Measurements from ENCODE around the gene PPARD.

Gene PPARD

DNA sequence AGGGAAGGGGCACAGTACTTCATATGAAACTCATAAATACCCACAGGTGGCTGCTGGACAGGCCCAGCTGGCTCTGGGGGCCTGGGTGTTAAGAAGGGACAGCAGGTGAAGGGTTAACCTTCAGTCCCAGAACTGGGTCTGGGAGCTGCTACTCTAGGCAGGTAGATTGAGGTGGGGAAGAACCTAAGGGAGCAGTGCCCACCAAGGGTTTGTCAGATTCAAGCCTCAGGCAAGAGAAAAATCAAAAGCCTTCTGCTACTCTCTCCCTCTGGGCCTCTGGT, 131.4 kb downstream of the PPARD start:
- Histone ChIP-seq H3K36me3 (peaks cover 64% of the 10 kb centered on the region), H3K4me3 (ENCODE audit: low read depth, low read length) (no peak overlapping the region), H3K27me3 (no peaks in the 10 kb centered on the region), H3K9me3 (no peaks in the 10 kb centered on the region), H3K4me1 (peaks cover 11% of the 10 kb centered on the region)
- TF ChIP-seq, protein P1, sequence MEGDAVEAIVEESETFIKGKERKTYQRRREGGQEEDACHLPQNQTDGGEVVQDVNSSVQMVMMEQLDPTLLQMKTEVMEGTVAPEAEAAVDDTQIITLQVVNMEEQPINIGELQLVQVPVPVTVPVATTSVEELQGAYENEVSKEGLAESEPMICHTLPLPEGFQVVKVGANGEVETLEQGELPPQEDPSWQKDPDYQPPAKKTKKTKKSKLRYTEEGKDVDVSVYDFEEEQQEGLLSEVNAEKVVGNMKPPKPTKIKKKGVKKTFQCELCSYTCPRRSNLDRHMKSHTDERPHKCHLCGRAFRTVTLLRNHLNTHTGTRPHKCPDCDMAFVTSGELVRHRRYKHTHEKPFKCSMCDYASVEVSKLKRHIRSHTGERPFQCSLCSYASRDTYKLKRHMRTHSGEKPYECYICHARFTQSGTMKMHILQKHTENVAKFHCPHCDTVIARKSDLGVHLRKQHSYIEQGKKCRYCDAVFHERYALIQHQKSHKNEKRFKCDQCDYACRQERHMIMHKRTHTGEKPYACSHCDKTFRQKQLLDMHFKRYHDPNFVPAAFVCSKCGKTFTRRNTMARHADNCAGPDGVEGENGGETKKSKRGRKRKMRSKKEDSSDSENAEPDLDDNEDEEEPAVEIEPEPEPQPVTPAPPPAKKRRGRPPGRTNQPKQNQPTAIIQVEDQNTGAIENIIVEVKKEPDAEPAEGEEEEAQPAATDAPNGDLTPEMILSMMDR (IDR thresholded peaks at IDR 0.05; ENCODE audit: low read depth, low read length) = no peak
- no peak for DNase-seq

DNA sequence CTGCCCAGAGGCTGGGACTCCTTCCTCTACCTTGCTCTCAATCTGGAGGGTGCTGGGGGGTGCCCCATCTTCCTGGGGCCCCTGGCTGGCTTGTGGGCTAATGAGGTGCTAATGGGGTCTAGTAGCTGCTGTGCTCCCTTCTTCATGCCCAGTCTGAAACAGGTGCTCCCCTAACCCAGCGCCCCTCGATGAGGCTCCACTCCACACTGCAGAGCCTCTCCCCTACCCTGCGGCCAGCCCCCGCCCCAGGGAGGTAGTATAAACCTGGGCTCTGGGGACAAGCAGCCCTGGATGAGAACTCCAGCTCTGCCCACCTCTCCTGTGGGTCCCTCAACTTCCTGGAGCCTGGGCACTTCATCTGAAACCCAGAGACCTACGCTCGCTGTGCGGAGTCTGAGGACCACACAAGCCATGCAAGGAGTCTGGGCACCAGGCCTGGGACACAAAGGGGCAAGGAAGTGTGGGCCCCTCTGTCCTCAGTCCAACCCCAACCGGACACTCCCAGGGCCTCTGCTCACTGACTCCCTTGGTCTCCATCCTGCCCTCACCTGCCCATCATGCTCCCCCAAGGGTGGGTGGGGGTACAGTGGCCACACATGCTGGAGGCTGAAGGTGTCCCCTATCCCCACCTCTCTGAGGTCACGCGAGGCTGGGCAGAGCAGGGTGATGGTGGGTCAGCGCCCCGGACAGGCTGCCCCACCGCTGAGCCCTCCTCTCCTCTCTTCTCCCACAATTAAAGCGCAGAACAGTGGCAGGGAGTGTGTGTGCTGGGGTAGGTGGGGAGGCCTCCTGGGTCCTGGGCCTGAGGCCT, 132.0 kb downstream of the PPARD start:
- Histone ChIP-seq H3K4me1 (peaks cover 11% of the 10 kb centered on the region), H3K4me3 (ENCODE audit: low read depth, low read length) (no peak overlapping the region), H3K36me3 (peaks cover 58% of the 10 kb centered on the region), H3K9me3 (no peaks in the 10 kb centered on the region), H3K27me3 (no peaks in the 10 kb centered on the region)
- no peak for DNase-seq
- TF ChIP-seq, protein P1 (IDR thresholded peaks at IDR 0.05; ENCODE audit: low read depth, low read length) = no peak

DNA sequence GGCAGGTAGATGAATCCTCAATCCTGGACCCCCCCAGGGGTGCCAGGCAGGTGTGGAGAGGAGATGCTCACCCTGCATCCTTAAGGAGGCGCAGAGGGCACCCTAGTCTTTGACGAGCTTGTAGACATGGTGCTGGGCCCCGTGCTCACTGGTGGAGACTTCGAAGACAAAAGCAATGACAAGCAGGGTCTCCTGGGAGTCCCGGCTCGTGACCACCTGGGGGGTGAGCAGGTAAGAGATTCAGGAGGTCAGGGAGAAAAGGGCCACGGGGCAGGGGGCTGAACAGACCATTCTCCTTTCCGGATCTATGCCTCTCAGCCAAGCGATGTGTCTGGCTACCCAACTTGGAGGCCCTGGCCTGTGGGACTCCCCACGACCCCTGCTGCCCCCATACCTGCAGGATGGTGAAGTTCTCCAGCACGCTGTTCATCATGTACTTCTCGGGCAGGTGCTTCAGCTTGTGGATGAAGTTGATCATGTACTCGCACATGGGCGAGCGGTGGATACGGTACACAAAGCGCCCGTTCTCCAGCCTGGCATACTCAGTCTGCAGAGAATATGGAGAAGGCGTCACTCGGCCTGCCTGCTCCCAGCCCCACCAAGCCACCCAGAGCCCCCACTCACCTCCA, 132.7 kb downstream of the PPARD start:
- H3K9me3 ChIP-seq = no peaks in the 10 kb centered on the region
- H3K36me3 ChIP-seq = peaks cover 51% of the 10 kb centered on the region
- TF ChIP-seq, protein P1 (IDR thresholded peaks at IDR 0.05; ENCODE audit: low read depth, low read length) = no peak
- H3K4me3 ChIP-seq (ENCODE audit: low read depth, low read length) = no peak overlapping the region
- H3K4me1 ChIP-seq = peaks cover 11% of the 10 kb centered on the region
- H3K27me3 ChIP-seq = no peaks in the 10 kb centered on the region
- DNase-seq = no peak

DNA sequence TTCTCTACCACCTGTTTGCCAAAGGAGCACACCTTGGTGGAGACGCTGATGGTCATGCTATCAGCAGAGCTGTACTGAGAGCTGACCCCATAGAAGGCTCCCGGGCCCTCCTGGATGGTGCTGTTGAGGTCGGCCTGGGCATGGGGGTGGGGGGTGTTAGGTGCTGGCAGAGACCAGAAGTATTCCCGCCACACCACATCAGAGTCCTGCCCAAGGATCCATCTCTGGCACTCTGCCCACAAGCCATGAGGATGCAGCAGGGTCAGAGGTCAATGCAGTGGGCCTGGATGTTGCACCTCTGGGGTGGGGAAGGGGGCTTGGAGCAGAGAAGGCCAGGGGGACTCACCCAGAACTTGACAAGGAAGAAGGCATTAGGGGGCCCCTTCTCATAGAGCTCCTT, 133.2 kb downstream of the PPARD start:
- H3K4me3 ChIP-seq (ENCODE audit: low read depth, low read length) = no peak overlapping the region
- no peaks in the 10 kb centered on the region for H3K27me3 ChIP-seq
- no peaks in the 10 kb centered on the region for H3K9me3 ChIP-seq
- H3K4me1 ChIP-seq = peaks cover 8% of the 10 kb centered on the region
- peaks cover 46% of the 10 kb centered on the region for H3K36me3 ChIP-seq
- DNase-seq = no peak
- TF ChIP-seq, protein P1 (IDR thresholded peaks at IDR 0.05; ENCODE audit: low read depth, low read length) = no peak

DNA sequence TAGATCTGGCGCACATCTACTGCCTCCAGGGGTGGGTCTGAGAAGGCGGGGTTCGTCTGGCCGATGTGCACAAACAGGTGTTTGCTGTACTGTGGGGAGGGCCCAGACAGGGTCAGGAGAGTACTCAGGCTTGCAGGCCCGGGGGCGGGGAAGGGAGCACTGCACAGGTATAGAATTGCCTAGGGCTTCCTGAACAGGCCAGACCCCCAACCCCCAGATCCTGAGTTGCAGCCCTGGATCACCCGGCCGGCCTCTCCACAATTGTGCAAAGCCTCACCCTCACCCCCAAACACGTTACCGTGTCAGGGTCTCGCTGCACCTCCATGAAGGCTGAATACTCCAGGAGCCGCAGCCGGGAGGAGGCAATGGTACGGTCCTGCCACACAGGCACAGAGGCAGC, 133.6 kb downstream of the PPARD start:
- peaks cover 41% of the 10 kb centered on the region for H3K36me3 ChIP-seq
- TF ChIP-seq, protein P1 (IDR thresholded peaks at IDR 0.05; ENCODE audit: low read depth, low read length) = no peak
- no peak overlapping the region for H3K4me3 ChIP-seq (ENCODE audit: low read depth, low read length)
- H3K4me1 ChIP-seq = peaks cover 6% of the 10 kb centered on the region; the same call in 1 of the 2 replicates
- no peaks in the 10 kb centered on the region for H3K9me3 ChIP-seq
- H3K27me3 ChIP-seq = no peaks in the 10 kb centered on the region
- DNase-seq = no peak

DNA sequence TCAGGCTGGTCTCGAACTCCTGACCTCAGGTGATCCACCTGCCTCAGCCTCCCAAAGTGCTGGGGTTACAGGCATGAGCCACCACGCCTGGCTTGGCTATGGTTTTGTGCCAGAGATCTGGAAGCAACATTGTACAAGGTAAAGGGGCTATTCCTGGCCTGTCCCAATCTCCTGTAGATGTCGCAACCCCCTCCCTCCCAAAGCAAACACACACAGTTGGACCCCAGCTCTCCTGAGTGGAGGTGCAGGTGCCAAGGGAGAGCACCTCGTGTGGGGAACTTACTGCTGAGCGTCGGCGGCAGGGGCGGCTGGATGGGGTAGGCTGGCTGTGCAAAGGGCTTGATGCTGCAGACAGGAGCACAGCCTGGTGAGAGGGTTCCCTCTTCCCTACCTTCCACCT, 134.7 kb downstream of the PPARD start:
- TF ChIP-seq, protein P1 (IDR thresholded peaks at IDR 0.05; ENCODE audit: low read depth, low read length) = no peak
- DNase-seq = no peak
- H3K4me3 ChIP-seq (ENCODE audit: low read depth, low read length) = no peak overlapping the region
- H3K9me3 ChIP-seq = no peaks in the 10 kb centered on the region
- peaks cover 31% of the 10 kb centered on the region for H3K36me3 ChIP-seq
- no peaks in the 10 kb centered on the region; the same call in 1 of the 2 replicates for H3K4me1 ChIP-seq
- no peaks in the 10 kb centered on the region for H3K27me3 ChIP-seq
